ENCODE data around the gene ENSA.
"Not testable (repeated sequence)": the region's sequence is repeated elsewhere in the genome, so short reads cannot be mapped to it uniquely, and the experiment has no call there.

Gene ENSA

DNA sequence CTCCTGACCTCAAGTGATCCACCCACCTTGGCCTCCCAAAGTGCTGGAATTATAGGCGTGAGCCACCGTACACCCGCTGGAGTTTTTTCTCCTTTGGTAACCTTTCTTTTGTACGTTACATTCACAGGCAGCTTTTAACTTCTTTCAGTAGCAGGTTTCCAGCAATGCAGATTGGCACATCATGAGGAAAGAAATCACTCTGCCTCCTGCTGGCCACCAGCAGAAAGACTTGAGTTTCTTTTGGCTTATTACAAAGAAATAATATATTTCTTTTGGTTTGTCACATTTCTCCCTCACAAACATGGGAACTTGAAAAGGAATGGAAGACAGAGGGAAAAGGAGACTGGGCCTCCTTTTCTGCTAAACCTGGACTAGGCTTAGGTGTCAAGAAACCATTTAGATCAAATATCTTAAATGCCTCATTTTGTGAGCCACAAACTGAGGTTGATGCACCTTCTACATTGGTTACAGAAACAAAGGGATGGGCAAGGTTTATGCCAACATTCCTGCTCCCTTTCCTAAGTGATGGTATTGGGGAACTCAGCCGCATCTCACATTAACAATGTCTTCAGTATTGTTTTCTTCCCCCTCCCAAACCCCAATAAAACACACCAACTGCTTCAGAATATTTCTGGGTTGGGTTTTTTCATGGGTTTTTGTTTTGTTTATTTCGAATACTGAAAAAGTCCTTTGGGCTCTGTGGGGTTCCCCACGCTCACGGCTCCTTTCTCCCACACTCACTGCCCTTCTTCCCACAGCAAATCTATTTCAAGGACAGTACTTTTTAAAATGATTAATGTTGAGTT lies 7.7 kb downstream of the ENSA start:
- peak; percentile 45 to 61 for DNase-seq

DNA sequence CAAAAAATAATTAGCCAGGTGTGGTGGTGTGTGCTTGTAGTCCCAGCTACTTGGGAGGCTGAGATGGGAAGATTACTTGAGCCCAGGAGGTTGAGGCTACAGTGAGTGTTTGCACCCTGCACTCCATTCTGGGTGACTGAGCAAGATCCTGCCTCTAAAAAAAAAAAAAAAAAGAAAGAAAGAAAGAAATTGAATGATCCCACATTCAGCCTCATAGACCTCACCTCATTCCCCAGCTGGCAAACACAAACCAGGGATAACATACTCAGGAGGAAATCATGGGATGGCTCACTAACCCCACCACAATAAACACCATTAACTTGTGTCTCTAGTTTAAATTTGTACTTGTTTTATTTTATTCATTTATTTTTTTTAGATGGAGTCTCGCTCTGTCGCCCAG lies 8.5 kb downstream of the ENSA start:
- no peak for DNase-seq

DNA sequence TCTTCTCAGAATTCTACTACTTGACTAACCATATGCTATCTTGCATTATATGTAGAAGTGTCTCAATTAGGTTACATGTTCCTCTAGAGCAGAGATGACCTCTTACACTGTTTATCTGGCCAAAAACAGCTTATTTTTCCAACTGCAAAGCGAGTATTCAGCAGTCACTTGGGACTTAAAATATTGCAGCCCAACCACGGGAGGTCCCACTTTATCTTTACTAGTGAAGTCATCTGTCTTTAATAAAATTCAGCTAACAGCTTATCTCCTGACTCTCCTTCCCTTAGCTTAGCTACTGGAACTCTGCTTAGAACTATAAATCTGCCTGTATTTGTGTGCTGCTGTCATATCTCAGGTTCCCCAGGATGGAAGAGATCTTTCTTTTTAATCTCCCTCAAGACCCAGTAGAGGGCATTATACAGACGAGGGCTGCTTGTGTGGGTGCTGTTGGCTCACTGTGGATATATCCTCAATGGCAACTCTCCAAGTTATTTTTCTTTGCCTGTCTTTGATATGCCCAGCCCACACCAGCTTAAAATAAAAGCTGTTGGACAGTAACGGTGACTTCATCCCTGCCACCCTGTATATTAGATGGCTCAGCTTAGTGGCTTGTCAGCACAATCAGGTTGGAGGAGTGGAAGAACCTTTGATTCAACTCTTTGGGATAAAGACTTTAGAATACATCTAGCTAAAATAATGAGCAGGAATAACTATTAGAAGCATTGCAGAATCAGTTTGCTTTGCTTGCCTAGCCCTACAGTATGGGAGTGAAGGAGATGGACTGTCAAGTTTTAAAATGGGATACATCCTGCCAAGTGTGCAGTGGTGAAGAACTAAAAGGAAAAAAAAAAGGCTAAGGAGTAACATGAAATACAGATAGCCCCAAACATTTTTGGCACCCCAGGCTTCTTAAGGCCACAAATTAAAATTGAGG lies 9.6 kb downstream of the ENSA start:
- peak in 1 of 2 experiments; percentile 13 for DNase-seq

DNA sequence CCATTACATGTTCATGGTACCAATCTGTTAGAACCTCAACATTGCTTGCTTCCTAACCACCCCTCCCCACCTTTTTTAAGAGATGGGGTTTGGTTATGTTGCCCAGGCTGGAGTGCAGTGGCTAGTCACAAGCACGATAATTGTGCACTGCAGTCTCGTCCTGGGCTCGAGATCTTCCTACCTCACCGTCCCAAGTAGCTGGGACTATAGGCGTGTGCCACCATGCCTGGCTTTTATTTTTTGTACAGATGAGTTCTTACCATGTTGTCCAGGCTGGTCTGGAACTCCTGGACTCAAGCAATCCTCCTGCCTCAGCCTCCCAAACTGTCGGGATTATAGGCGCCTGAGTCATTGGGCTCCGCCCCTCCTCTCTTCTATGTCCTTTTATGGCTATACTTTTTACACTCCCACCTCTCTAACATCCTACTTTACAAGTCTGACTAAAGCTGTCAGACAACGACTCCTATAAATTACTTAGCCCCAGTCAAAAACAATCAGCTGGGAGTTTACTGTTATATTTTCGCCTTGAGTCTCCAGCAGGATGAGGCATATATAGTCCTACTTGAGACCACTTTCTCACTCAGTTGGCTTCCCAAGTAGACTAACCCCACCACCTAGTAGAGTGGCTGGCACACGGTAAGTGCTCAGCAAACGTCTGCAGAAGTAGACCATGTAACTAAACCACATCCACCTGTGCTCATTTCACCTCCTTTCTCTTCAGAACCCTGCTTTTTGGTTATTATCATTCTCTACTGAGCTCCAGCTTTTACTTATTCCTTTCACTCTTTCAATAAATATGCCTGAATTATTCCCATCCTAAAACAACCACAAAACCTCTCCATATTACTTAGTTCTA lies 13.8 kb downstream of the ENSA start:
- no peak for DNase-seq

DNA sequence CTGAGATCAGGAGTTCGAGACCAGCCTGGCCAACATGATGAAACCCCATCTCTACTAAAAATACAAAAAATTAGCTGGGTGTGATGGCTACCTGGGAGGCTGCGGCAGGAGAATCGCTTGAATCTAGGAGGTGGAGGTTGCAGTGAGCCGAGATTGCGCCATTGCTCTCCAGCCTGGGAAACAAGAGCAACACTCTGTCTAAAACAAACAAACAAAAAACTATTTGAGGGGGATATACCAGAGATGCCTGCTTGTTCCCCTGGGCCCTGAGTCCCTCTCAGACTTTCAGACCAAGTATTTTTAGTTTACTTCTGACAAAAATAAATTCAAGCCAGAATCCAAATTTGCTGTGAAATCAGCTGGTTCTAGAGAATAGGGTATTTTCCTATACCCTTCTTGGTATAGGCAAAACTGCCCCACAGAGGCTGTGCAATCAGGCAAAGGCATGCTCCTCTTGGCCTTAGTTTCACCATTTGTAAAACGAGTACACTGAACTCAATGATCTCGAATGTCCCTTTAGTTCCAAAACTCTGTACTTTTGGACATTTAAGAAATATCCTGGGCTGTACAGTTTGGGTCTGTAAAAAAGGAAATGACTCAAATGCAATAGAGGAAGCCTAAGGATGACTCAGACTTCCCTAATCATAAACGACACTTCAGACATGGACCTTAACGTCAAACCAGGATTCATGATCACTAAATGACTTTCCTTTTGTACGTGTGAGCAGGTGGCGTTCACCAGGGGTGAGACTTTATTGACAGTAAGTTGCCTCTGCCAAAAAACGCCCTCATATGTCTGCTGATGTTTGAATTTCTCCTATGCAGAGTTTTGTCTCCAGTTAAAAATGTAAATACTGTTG lies 16.1 kb downstream of the ENSA start:
- DNase-seq: peak; percentile 16 to 63

DNA sequence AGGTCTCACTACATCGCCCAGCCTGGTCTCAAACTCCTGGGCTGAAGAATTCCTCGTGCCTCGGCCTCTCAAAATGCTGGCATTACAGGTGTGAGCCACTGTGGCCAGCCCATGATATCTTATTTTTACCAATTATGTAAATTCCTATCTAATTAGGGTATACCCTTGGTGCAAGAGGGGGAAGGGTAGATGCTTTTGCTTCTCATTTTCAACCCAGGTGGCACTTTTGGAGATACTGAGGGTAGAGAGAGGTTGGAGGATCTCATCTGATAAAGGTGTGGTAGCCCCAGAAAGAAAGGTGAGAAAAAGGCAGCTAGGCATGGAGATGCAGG lies 17.4 kb downstream of the ENSA start:
- DNase-seq: no peak

DNA sequence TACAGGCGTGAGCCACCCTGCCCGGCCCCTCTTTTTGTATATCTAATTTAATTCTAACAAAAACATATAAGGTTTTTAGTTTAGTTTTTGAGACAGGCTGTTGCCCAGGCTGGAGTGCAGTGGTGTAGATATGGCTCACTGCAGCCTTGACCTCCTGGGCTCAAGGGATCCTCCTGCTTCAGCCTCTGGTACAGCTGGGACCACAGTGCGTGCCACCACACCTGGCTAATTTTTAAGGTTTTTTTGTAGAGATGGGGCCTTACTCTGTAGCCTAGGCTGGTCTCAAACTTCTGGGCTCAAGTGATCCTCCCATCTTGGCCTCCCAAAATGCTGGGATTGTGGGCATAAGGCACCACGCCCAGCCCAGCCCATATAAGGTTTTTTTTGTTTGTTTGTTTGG lies 18.8 kb downstream of the ENSA start:
- no peak for DNase-seq

DNA sequence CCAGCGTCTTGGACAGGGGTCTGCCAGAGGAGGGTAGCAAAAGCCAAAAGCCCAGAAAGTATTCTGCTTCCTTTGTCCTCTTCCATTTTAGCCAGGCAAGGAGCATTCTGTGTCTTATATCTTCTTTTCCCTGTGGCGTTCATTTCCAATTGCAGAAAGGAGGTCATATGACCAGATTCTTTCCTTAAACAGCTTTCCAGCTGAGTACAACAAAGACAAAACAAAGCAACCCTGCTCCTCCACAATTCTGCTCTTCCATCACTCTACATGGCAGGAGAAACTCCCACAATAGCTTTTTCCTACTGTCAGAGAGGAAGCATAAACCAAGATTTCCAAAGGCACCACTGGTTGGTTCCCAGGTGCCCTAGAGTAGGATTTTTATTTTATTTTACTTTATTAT lies 19.7 kb downstream of the ENSA start:
- no peak for DNase-seq

DNA sequence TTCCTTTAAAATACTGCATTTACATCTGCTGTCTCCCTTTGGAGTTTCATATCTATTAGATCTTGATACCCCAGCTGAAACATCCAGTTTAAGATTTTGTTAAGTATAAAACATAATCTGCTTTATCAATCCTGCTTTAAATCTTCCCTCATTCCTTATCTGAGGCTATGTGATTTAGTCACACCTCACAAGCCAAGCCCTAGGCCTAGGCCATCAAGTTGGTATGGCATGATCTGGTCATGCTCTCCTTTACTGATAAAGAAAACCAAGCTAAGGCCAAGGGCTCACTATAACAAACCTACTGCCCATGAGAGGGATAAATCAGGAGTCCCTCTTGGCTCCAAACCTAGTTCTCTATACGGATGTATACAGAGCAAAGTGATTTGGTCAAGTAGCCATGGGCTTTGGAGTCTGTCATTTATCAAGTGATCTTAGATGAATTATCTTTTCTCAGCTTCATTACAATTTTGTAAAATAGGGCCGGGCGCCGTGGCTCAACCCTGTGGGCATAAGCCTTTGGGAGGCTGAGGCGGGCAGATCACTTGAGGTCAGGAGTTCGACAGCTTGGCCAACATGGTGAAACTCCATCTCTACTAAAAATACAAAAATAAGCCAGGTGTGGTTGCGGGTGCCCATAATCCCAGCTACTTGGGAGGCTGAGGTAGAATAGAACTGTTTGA lies 22.8 kb downstream of the ENSA start:
- no peak for DNase-seq

DNA sequence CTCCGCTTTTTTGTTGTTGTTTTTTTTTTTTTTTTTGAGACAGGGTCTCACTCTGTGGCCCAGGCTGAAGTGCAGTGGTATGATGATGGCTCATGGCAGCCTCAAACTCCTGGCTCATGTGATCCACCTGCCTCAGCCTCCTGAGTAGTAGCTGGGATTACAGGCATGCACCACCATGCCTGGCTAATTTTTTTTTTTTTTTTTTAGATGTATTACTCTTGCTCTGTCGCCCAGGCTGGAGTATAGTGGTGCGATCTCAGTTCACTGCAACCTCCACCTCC lies 24.0 kb downstream of the ENSA start:
- not testable (repeated sequence) for DNase-seq

DNA sequence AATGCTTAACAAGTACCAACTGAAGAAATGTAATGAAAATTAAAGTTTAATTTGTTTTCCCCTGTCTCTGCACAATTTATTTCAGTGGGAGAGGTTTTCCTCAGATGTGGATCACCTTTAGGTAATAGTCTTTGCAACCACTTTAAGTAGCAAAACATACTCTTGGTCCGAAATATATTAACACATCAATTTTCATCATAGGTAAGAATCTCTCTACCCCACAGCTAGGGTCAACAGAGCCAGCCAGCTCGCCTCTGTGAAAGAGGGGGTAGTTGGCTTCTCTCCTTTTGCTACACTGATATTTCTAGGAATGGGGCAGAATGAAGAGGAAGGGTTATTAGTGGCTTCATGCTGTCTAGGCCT lies 25.2 kb downstream of the ENSA start:
- no peak for DNase-seq

DNA sequence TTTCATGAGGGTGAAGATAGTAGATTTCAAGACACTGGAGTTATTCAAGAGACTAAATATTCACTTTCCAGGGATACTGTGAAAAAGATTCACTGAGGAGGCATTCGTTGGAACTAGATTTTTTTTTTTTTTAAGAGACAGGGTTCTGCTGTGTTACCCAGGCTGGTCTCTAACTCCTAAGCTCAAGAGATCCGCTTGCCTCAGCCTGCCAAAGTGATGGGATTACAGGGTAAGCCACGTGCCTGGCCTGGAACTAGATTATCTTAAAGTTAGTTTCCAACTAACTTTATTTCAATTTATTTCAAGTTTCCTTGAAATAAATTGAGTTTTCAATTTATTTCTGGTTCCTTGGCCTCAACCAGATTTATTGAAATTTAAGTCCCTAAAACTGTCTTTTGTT lies 25.7 kb downstream of the ENSA start:
- DNase-seq: no peak

DNA sequence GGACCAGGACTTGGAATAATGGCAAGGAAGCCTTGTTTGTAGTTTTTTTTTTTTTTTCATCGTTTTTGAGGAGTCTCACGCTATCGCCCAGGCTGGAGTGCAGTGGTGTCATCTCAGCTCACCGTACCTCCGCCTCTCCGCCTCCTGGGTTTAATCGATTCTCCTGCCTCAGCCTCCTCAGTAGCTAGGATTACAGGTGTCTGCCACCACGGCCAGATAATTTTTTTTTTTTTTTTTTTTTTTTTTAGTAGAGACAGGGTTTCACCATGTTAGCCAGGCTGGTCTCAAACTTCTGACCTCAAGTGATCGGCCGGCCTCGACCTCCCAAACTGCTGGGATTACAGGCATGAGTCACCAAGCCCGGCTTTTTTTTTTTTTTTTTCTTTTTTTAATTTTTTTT lies 27.0 kb downstream of the ENSA start:
- DNase-seq: not testable (repeated sequence)

DNA sequence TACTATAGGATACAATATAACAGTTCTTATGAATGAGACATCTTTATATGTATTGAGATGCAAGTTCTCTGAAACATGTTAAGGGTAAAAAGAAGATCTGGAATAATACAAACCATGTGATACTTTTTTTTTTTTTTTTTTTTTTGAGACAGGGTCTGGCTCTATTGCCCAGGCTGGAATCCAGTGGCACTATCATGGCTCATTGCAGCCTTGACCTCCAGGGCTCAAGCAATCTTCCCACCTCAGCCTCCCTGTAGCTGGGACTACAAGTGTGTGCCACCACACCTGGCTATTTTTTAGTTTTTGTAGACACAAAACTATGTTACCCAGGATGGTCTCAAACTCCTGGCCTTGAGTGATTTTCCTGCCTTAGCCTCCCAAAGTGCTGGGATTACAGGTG lies 27.9 kb downstream of the ENSA start:
- no peak for DNase-seq

DNA sequence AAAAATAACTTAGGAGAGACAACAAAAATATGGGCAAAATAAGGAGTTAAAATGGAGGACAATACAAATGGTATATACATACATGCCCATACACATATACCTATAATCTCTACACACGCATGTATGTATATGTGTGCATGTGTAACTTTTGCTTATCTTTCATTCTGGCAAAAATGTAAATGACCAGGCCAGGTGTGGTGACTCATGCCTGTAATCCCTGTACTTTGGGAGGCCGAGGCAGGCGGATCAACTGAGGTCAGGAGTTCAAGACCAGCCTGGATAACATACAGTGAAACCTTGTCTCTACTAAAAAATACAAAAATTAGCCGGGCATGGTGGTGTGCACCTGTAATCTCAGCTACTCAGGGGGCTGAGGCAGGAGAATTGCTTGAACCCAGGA lies 31.1 kb downstream of the ENSA start:
- DNase-seq: not testable (repeated sequence)

DNA sequence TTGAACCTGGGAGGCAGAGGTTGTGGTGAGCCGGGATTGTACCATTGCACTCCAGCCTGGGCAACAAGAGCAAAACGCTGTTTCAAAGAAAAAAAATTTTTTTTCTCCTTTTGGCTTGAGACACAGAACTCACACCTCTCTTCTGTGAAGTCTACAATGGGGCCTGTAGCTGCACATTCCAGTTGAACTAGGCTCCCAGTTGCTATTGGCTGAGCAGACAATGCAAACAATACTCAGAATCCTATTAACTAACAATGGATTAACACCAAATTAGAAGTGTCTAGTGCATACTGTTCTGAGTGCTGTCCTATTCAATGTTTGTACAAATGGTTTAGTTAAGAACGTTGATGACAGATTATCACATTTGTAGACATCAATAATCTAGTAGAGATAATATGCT lies 32.4 kb downstream of the ENSA start:
- DNase-seq: no peak

DNA sequence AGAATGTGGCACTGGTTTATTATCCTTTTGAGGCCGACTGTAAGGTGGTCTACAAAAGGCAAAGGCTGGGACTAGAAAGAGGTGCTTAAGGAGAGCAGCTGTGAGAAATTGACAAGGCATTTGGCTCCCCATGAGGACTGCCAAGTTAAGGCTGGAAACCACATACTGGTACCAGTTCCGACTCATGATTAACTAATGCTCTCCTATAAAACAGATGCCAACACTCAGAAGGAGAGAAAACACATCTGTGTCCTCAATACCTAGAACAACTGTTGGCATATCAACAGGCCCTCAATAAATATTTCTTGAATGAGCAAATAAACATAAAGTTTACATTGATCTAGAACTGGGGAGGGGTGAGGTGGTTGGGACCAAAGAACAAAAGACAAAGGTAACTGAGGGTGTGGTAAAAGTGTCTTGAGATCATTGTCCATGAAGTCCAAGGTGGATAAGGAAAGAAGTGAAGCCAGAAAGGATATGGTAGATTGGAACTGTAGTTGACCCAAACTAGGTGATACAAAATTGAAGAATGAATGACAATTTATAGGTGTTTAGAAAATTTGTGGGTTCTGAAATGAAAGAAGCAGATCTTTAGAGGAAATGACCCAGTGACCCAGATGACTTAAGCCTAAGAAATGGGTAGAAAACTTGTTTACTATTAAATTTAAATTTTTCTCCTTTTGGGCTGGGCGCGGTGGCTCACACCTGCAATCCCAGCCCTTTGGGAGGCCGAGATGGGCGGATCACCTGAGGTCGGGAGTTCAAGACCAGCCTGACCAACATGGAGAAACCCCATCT lies 33.1 kb downstream of the ENSA start:
- DNase-seq: no peak

DNA sequence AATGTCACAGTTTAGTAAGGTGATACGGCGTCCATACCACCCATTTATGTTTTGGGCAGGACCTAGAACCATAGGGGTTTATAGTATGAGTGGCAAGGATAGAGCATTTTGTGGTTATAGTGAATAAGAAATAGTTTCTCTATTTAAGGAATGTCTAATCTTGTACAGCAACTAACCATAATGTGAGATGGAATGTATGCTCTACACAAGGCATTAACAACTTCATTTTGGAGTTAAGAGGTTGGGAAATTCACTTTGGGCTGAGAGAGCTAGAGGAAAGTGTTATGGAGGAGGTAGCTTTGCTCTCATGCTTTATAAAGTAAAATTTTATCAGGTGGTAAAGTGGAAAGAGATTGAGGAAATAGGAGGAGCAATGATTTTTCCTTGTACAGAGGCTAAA lies 47.0 kb downstream of the ENSA start:
- no peak for DNase-seq

DNA sequence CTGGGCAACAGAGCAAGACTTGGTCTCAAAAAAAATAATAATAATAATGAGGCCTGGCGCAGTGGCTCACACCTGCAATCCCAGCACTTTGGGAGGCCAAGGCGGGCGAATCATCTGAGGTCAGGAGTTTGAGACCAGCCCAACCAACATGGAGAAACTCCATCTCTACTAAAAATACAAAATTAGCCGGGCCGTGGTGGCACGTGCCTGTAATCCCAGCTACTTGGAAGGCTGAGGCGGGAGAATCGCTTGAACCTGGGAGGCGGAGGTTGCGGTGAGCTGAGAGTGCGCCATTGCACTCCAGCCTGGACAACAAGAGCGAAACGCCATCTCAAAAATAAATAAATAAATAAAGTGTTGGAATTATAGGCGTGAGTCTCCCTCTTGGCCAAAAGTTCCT lies 47.5 kb downstream of the ENSA start:
- DNase-seq: not testable (repeated sequence)

DNA sequence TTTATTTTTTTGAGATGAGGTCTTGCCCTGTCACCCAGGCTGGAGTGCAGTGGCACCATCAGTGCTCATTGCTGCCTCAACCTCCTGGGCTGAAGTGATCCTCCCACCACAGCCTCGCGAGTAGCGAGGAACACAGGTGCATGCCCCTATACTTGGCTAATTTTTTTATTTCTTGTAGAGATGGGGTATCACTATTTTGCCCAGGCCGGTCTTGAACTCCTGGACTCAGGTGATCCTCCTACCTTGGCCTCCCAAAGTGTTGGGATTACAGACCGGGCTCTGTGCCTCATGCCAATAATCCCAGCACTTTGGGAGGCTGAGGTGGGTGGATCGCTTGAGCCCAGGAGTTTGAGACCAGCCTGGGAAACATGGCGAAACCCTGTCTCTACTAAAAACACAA lies 48.0 kb downstream of the ENSA start:
- not testable (repeated sequence) for DNase-seq

DNA sequence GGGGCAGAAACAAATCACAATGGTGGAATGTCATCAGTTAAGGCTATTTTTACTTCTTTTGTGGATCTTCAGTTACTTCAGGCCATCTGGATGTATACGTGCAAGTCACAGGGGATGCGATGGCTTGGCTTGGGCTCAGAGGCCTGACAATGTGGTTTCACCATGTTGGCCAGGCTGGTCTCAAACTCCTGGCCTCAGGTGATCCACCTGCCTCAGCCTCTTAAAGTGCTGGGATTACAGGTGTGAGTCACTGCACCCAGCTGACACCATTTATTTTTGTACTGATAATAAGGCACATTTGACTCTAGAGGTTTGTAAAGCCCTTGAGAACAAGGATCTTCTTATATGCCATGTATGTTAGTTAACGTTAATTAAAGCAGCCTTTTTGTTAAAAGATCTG lies 48.4 kb downstream of the ENSA start:
- DNase-seq: not testable (repeated sequence)

Measured in stimulated activated CD4-positive, alpha-beta T cell treated with anti-CD3 and anti-CD28 coated beads, Interleukin-4, amount 100 ng/mL, for 4 hours (primary cell).